ENCODE results near the gene TPD52L1.

Gene TPD52L1

DNA sequence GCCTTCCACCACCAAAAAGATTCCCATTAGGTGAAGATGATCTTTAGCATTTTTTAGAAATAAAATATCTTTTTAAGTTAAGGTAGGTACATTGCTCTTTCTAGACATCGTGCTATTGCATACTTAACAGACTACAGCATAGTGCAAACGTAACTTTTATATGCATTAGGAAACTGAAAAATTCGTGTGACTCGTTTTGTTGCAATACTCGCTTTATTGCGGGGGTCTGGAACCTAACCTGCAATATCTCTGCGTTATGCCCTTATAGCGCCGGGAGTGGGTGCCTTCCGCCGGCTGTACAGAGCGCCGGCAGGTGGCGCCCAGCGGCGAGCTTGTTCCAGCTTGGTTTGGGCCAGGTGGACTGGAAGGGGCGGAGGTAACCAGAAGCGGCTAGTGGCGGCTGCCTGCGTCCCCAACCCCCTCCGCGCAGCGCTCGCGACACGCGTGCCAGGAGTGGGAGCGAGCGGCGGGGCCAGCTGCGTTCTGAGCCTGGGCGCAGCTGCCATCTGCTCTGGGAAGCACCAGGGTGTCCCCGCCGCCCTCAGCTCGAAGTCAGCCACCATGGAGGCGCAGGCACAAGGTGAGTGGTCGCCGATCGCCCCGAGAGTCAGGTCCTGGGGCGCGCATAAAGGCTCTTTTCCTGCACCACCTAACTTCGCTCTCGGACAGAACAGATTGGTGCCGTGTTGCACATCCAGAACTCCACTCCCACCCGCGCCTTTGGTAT, at the start of gene TPD52L1:
TSS of gene TPD52L1 (plus strand) at position 383 of the 727 bp plus-strand sequence. CDS start at position 562, 179 bp downstream.
- TF ChIP-seq JUND (IDR thresholded peaks at IDR 0.05; ENCODE audit: low read depth), result no peak
- in situ Hi-C loops (cut with HindIII; ENCODE audit: low pct_unique_long_range_greater_than_20kb, low sequenced_read_pairs), result no loop called here
- peak; percentile 76 to 87 for DNase-seq (ENCODE audit: low read depth in 1 of 2, low spot score in 1 of 2)

GRCh38 chr6:125104425-125104824, 49.1 kb upstream of the TPD52L1 start:
- peak in 1 of 2 experiments; percentile 54 for DNase-seq (ENCODE audit: low read depth in 1 of 2, low spot score in 1 of 2)
- no peak for TF ChIP-seq JUND (IDR thresholded peaks at IDR 0.05; ENCODE audit: low read depth)
- in situ Hi-C loops (cut with HindIII; ENCODE audit: low pct_unique_long_range_greater_than_20kb, low sequenced_read_pairs), result no loop called here

DNA sequence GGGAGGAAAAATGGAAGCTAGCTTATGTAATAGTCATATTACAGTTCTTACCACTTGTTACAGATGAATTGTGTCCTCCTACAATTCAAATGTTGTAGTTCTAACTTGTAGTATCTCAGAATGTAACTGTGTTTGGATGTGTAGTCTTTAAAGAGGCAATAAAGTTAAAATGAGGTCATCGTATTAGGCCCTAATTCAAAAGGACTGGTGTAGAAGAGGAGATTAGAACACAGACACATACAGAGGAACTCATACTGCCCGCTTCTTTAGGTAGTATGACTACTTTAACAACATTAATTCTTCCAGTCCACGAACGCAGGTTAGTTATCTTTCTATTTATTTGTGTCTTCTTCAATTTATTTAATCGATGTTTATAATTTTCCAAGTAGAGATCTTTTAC, 46.5 kb upstream of the TPD52L1 start:
- no peak for TF ChIP-seq JUND (IDR thresholded peaks at IDR 0.05; ENCODE audit: low read depth)
- in situ Hi-C loops (cut with HindIII; ENCODE audit: low pct_unique_long_range_greater_than_20kb, low sequenced_read_pairs), result no loop called here
- DNase-seq (ENCODE audit: low read depth in 1 of 2, low spot score in 1 of 2), result no peak

GRCh38 chr6:125107896-125108295, 45.7 kb upstream of the TPD52L1 start:
- TF ChIP-seq JUND (IDR thresholded peaks at IDR 0.05; ENCODE audit: low read depth), result no peak
- in situ Hi-C loops (cut with HindIII; ENCODE audit: low pct_unique_long_range_greater_than_20kb, low sequenced_read_pairs), result no loop called here
- no peak for DNase-seq (ENCODE audit: low read depth in 1 of 2, low spot score in 1 of 2)

- no peak for DNase-seq (ENCODE audit: low read depth in 1 of 2, low spot score in 1 of 2)
- in situ Hi-C loops (cut with HindIII; ENCODE audit: low pct_unique_long_range_greater_than_20kb, low sequenced_read_pairs), result no loop called here
- no peak for TF ChIP-seq JUND (IDR thresholded peaks at IDR 0.05; ENCODE audit: low read depth)
These were observed 43.5 kb upstream of the TPD52L1 start for GRCh38 chr6:125110056-125110455.

GRCh38 chr6:125111219-125111983, 42.2 kb upstream of the TPD52L1 start:
- no peak for DNase-seq (ENCODE audit: low read depth in 1 of 2, low spot score in 1 of 2)
- in situ Hi-C loops (cut with HindIII; ENCODE audit: low pct_unique_long_range_greater_than_20kb, low sequenced_read_pairs), result no loop called here
- no peak for TF ChIP-seq JUND (IDR thresholded peaks at IDR 0.05; ENCODE audit: low read depth)

DNA sequence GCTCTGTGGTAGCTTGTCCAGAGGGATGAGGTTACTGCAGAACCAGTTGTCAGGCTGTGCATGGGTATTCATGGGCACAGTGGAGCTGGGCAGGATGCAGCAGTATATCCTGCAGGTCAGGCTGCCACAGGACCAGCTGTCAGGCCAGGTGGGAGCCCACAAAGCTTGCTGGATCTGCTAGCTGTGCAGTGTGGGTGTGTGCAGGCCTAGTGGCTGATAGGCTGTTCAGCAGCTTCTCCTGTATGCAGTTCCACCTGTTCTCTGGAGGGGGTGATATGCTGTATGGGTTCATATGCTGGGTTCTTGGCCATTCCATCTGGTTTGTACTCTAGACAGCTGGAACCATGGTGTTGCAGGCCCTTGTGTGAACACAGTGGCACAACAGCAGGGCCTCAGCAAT, 40.6 kb upstream of the TPD52L1 start:
- in situ Hi-C loops (cut with HindIII; ENCODE audit: low pct_unique_long_range_greater_than_20kb, low sequenced_read_pairs), result no loop called here
- DNase-seq (ENCODE audit: low read depth in 1 of 2, low spot score in 1 of 2), result no peak
- TF ChIP-seq JUND (IDR thresholded peaks at IDR 0.05; ENCODE audit: low read depth), result no peak

DNA sequence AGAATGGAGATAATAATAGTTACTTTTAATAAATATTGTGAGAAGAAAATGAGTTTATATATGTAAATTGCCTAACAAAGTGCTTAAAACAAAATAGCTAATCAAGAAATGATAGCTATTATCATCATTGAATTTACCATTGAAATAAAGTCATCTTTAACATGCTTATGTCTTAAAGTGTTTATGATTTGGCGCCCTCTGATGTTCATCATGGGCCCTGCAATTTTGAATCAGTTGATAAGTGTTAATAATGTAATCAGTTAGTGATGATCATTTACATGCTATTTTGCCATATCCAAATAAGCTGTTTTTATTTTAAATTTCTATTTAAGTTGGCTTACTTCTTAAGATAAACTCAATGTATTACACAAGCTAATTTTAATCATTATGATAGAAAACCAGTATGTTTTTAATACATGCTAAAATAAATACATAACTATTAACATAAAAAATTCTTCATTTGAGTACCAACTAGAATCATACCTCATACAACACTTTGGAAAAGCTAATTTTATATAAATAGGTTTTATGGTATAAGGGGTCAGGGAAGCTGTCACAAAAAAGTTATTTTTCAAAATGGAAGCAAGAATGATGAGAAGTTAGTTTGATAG, 39.2 kb upstream of the TPD52L1 start:
- TF ChIP-seq JUND (IDR thresholded peaks at IDR 0.05; ENCODE audit: low read depth), result no peak
- peak in 1 of 2 experiments; percentile 70 for DNase-seq (ENCODE audit: low read depth in 1 of 2, low spot score in 1 of 2)
- in situ Hi-C loops (cut with HindIII; ENCODE audit: low pct_unique_long_range_greater_than_20kb, low sequenced_read_pairs), result no loop called here

DNA sequence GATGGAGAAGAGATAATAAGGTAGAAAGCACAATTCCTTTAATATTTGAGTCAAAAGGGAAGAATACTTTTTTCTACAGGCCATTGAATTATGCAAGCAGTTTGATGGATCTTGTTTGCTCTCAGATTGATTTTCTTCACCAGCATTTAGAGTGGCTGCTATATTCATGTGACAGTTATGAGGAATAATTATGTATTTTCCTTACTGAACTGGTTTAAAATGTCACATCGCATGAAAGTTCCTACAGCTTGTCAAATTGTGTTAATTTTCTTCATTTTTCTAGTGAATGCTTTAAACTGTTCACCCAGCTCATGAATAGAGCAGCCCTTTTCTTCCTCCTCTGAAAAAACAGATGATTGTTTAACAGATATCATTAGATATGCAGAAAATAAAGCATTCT, 37.4 kb upstream of the TPD52L1 start:
- no peak for TF ChIP-seq JUND (IDR thresholded peaks at IDR 0.05; ENCODE audit: low read depth)
- in situ Hi-C loops (cut with HindIII; ENCODE audit: low pct_unique_long_range_greater_than_20kb, low sequenced_read_pairs), result no loop called here
- DNase-seq (ENCODE audit: low read depth in 1 of 2, low spot score in 1 of 2), result no peak

GRCh38 chr6:125116710-125117109, 36.9 kb upstream of the TPD52L1 start:
- TF ChIP-seq JUND (IDR thresholded peaks at IDR 0.05; ENCODE audit: low read depth), result no peak
- DNase-seq (ENCODE audit: low read depth in 1 of 2, low spot score in 1 of 2), result no peak
- in situ Hi-C loops (cut with HindIII; ENCODE audit: low pct_unique_long_range_greater_than_20kb, low sequenced_read_pairs), result no loop called here

- no peak for DNase-seq (ENCODE audit: low read depth in 1 of 2, low spot score in 1 of 2)
- no peak for TF ChIP-seq JUND (IDR thresholded peaks at IDR 0.05; ENCODE audit: low read depth)
- in situ Hi-C loops (cut with HindIII; ENCODE audit: low pct_unique_long_range_greater_than_20kb, low sequenced_read_pairs), result no loop called here
These were observed 35.8 kb upstream of the TPD52L1 start for GRCh38 chr6:125117818-125118217.

GRCh38 chr6:125120054-125120590, 33.5 kb upstream of the TPD52L1 start:
- no peak for TF ChIP-seq JUND (IDR thresholded peaks at IDR 0.05; ENCODE audit: low read depth)
- no peak for DNase-seq (ENCODE audit: low read depth in 1 of 2, low spot score in 1 of 2)
- in situ Hi-C loops (cut with HindIII; ENCODE audit: low pct_unique_long_range_greater_than_20kb, low sequenced_read_pairs), result no loop called here

DNA sequence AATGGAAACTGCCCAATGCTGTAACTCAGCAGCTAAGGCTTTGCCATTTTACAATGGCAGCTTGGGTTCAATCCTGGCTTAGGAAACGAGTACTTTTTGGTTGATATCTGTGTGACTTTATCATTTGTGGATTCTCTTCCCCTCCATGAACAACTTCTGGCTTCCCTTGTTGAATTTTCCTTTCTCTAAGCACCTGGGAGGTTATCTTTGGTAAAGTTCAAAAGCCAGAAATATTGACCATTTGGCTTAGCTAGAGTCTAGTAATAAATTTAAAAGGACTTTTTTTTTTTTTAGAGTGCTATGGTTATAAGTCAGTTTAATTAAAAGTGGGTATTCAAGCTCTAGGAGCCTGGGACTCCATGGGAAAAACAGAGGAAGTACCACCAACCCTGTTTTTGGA, 31.7 kb upstream of the TPD52L1 start:
- in situ Hi-C loops (cut with HindIII; ENCODE audit: low pct_unique_long_range_greater_than_20kb, low sequenced_read_pairs), result no loop called here
- DNase-seq (ENCODE audit: low read depth in 1 of 2, low spot score in 1 of 2), result no peak
- TF ChIP-seq JUND (IDR thresholded peaks at IDR 0.05; ENCODE audit: low read depth), result no peak

Data from T47D (cell line).